Measurements from ENCODE around the gene DNAJB12.

Gene DNAJB12

GRCh38 chr10:72285972-72286521, 68.7 kb downstream of the DNAJB12 start:
- no peak overlapping the region for H3K4me3 ChIP-seq (replicated peaks; ENCODE audit: low read depth, low read length)
- no peak for TF ChIP-seq CTCF (IDR thresholded peaks at IDR 0.05; ENCODE audit: low read depth, low read length, missing control alignments)
- DNase-seq (ENCODE audit: extremely low read depth, low read depth), result no peak

DNA sequence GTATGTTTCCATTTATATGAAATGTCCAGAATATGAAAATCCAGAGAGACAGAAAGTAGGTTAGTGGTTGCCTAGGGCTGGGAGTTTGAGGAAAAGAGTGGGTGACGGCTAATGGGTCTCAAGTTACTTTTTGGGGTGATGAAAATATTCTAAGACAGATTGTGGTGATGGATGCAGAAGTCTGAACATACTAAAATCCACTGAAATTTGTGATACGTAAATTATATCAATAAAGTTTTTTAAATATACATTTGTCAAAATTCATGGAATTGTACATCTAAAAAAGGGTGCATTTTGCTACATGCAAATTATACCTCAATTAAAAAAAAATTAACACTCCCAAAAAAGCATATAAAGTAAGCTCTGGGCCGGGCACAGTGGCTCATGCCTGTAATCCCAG, 71.6 kb downstream of the DNAJB12 start:
- TF ChIP-seq CTCF (IDR thresholded peaks at IDR 0.05; ENCODE audit: low read depth, low read length, missing control alignments), result no peak
- H3K4me3 ChIP-seq (replicated peaks; ENCODE audit: low read depth, low read length), result no peak overlapping the region
- no peak for DNase-seq (ENCODE audit: extremely low read depth, low read depth)
